COLO668 (cell line): Measurements from ENCODE around the gene CRADD.
"Not testable (repeated sequence)": the region's sequence is repeated elsewhere in the genome, so short reads cannot be mapped to it uniquely, and the experiment has no call there.

Experiments
- DNase-seq: peaks from one replicate; lab custom pipeline; 2025; ENCODE audit not compliant: unreplicated experiment; lab: John Stamatoyannopoulos, UW

CRADD gene

DNA sequence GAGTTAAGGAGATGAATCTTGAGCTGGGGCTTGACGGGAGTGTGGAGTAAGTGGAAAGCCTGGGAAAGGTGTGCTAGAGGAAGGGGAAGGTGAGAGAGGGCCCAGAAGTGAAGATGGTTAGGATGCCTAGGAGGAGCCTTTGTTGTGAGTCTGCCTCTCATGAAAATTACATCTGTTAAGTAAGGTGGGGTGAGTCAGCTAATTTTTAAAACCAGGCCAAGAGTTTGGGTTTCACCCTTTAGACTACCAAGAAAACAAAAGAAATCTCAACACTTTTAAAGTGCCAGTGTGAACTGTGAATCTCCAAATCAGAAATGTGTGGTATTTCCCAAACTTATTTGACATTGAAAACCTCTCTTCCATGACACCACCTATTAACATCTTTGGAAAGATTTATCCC, 185.2 kb downstream of the CRADD start:
- DNase-seq = no peak

DNA sequence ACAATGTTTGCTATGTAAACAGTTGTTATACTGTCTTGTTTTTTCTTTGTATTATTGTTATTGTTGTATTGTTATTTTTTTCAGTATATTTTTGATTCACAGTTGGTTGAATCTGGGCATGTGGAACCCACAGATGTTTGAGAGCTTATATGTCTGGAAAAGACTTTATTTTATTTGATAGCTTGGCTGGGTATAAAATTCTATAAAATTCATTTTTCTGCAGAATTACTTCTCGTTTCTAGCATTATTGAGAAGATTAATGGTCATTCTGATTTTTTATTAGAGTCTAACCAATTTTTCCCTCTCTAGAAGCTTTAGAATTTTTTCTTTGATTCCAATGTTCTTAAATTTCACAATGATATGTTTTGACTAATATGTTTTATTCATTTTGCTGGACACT, 188.6 kb downstream of the CRADD start:
- DNase-seq = no peak

DNA sequence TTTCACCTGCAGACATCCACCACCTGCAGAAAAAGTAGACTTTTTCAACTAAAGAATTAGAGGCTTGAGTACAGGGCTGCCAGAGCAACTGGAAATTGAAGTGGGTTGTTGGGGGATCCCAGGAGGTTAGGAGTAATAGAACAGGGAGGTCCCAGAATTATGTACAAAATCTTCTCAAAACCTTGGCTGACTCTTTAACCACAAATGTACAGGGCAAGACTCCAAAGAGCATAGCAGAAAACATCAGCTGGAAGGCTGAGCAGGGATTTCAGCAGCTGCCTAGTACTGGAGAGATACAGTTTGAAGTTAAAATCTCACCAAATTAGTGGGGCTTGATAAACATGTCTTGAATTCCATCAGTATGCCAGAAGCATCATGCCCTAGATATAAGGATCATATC, 191.6 kb downstream of the CRADD start:
- DNase-seq = no peak

DNA sequence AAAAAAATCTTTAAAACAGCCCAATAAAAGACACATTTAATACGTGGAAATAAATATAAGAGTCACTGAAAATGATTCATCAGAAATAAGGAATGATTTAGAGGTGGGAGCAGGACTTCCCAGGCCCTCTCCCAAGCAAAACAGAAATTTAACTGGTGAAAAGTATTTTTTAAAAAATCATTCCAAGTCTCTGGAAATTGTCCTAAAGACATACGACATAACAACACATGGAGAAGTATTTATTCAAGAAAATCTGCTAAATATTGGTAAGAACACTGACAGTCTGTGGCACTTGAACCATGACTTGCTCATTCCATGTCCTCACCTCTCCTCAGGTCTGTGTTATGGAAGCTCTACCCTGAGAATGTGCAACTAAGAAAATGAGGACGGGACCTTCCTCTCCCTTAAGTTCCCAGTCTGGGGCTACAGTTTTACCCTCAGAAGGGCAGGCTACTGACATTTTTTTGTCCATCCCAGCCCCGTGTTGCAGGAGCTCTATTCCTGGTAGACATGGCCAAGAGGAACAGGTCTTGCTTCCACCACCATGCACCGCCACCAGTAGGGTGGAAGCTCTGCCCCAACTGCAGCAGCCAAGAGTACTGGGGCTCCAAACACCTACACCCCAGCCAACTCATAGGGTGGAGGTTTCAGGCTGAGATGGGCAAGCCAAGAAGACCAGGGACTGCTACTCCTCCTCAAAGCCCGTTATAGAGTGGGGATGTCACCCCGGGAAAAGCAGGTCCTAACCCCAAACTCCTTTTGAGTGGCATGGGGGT, 193.0 kb downstream of the CRADD start:
- DNase-seq = no peak

DNA sequence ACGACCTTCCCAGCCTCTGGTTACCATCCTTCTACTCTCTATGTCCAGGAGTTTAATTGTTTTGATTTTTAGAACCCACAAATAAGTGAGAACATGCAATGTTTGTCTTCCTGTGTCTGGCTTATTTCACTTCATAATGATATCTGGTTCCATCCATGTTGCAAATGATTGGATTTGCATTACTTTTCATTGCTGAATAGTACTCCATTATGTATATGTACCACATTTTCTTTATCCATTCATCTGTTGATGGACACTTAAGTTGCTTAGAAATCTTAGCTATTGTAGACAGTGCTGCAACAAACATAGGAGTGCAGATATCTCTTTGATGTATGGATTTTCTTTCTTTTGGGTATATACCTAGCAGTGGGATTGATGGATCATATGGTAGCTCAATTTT, 194.4 kb downstream of the CRADD start:
- DNase-seq = not testable (repeated sequence)

DNA sequence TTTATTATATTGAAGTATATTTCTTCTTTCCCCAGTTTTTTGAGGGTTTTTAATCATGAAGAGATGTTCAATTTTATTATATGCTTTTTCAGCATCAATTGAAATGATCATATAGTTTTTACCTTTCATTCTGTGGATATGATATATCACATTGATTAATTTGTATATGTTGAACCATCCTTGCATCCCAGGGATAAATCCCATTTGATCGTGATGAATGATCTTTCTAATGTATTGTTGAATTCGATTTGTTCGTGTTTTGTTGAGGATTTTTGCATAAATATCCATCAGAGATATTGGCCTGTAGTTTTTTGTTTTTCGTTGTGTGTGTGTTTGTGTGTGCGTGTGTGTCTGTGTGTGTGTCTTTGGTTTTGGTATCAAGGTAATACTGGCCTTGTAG, 196.4 kb downstream of the CRADD start:
- no peak for DNase-seq

DNA sequence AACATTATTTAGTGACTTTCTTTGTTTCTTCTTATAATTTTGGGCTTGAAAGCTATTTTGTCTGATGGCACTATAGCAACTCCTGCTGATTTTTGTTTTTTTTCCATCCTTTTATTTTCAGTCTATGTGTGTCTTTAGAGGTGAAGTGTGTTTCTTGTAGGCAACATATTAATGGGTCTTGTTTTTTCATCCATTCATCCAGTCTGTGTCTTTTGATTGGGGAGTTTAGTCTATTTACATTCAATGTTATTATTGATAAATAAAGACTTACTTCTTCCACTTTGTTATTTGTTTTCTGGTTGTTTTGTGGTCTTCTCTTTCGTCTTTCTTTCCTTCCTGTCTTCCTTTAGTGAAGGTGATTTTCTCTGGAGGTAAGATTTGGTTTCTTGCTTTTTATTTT, 198.0 kb downstream of the CRADD start:
- DNase-seq = no peak

DNA sequence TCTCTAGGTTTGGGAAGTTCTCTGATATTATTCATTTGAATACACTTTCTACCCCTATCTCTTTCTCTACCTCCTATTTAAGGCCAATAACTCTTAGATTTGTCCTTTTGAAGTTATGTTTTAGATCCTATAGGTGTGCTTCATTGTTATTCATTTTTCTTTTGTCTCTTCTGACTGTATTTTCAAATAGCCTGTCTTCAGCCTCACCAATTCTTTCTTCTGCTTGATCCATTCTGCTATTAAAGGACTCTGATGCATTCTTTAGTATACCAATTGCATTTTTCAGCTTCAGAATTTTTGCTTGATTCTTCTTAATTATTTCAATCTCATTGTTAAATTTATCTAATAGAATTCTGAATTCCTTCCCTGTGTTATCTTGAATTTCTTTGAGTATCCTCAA, 199.2 kb downstream of the CRADD start:
- no peak for DNase-seq

DNA sequence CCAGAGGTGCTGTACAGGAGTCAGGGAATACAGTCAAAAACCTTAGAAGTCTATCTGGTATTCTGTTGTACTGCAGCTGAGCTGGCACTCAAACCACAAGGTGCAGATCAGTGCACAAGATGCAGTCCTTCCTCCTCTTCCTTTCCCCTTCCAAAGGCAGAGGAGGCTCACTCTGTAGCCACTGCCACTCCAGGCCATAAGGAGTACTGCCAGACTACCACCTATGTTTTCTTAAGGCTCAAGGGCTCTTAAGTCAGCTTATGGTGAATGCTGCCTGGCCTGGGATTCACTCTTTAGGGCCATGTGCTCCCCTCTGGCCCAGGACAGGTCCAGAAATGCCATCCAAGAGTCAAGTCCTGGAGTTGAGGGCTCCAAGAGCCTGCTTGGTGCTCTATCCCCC, 200.3 kb downstream of the CRADD start:
- DNase-seq = no peak

DNA sequence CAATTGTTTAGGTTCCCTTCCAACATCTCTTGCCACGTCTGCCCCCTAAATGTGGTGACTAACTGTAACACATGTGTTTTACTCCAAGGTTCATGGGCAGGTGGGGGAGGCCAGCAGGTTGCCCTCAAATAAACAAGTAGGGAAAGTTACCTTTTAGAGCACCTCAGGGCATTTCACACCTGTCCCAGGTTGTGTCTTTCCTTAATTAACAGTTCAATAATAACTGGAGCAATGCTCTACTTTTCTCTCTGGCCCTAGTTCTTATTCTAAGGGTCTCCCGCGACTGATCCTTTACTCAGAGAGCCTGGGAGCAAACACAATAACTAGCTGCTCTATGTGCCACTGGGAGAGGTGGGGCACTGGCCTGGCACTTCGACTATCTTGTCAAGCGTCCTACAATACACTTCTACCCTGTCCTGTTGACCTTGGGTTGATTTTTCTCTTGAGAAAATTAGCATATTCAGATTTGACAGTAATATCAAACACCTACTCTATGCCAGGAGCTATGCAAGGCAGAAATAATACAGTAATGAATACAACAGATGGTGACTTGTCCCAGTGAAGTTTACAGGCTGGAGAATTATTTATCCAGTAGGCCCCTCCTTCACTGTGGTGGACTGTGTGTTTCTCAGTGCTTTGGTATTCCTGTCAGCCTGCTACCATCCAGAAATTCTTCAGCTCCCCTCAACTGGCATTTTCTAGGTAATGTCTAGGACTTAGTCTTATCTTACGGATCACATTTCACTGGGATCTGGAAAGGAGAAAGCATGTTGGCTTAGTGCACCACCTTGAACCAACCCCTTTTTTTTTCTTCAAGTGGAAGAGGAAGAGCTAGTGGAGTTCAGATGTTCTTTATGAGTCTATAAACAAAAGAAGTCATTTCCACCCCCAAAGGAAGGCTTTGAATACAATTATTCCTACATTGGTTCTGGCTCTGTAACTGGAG, 202.6 kb downstream of the CRADD start:
- no peak for DNase-seq

DNA sequence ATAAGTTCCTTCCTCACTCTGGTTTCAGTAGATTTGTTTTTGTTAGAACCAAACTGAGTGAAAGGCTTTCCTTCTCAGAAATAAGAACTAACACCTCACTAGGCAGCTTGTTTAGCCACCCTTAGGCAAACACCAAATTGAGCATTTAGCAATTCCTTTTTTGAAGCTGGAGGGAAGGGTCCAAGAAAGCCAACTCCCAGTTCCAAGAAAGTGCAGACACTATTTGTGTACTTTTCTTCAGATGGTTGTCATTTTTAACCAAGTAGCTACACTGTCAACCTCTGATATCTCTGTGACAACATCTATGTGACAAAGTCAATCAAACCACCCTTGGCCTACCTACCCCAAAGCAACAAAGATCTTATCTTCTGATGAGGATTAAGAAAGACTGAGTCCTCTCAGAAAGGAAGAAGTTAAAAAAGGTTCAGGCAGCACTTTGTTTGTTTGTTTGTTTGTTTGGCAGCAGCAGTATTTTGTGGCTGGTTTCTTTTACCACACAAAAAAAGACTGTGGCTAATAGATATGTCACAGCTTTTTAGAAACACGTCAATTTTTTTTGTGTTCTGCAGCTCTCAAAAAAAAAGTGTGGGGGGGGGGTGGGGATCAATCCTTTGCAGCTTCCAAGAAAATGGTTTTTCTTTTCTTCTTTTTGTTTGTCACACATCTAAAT, 203.8 kb downstream of the CRADD start:
- no peak for DNase-seq

DNA sequence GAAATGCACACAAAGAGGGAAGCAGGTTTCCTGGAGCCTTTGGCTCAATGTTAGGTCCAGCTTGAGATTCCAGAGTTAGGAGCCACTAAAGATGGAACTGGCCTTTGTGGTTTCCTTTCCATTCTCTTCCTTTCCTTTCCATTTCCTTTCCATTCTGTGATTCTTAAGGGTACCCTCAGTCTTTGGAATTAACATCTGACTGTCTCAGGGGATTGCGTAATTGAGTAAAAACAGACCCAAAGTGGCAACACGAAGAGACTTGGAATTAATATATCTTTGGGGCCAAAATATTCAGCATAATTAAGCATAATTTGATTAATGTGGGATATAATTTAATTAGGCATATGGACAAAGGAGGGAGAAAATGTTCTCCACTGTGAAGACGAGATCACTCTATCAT, 205.6 kb downstream of the CRADD start:
- DNase-seq = no peak

DNA sequence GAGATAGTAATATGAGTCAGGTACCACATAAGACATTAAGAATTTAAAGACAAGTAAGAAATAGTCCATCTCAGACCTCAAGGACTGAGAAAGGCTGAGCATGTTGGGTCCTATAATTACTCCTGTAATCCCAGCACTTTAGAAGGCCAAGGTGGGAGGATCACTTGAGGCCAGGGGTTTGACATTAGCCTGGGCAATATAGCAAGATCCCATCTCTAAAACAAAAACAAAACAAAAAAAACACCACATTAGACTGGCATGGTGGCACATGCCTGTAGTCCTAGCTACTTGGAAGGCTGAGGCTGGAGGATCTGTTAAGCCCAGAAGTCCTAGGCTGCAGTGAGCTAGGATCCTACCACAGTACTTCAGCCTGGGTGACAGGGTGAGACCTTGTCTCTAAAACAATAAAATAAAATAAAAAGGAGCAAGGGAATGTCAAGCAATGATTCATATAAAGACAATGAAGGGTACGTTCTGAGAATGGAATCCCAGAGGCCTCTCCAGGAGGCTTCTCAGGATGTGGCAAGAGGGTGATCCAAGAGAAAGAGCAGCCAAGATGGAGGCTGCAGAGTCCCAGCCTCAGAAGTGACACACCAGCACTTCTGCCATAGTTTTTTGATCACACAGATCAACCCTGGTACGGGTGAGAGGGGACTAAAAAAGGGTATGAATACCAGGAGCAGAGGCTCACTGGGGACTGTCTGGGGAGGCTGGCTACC, 206.4 kb downstream of the CRADD start:
- no peak for DNase-seq

DNA sequence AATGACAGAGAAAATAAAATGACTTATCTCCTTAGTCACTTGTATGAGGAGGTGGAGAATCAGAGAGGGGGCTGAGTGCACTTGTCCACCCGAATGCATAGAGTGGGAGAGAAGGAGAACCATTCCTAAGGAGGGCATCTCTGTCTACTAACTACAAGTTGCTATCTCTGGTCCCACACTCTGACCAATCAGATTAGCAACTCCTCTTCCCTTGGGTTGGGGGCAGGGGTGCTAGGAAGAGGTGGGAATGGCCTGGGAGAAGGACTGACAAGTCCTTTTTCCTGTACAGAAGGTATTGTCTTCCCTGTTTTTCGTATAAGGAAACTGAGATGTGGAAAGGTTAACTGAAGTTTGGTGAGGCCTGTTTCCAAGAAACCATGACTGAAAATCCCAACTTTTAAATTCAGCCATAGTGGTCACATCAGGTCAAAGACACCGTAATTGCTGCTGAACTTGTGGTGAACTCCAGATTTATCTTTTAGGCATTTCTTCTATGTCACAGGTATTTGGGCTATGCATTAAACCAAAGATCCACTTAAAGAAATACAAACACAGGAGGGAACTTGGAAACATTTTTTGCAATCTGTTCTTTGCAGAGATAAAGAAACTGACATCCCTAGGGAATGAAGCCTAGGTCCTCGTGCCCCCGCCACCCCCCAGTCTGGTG, 207.8 kb downstream of the CRADD start:
- no peak for DNase-seq

DNA sequence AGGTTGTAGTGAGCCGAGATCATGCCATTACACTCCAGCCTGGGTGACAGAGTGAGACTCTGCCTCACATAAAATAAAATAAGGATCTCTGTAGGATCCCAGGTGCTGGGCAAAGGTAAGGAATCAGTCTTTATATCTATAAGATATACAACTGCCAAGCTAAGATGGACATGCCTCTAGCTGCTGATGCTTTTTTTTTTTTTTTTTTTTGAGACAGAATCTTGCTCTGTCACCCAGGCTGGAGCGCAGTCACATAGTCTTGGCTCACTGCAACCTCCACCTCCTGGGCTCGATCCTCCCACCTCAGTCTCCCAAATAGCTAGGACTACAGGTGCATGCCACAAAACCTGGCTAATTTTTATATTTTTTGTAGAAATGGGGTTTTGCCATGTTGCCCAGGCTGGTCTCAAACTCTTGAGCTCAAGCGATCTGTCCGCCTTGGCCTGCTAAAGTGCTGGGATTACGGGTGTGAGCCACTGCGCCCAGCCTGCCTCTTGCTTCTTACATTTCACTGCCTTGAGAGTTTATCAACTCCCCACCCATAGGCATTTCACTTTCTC, 208.9 kb downstream of the CRADD start:
- DNase-seq = not testable (repeated sequence)

DNA sequence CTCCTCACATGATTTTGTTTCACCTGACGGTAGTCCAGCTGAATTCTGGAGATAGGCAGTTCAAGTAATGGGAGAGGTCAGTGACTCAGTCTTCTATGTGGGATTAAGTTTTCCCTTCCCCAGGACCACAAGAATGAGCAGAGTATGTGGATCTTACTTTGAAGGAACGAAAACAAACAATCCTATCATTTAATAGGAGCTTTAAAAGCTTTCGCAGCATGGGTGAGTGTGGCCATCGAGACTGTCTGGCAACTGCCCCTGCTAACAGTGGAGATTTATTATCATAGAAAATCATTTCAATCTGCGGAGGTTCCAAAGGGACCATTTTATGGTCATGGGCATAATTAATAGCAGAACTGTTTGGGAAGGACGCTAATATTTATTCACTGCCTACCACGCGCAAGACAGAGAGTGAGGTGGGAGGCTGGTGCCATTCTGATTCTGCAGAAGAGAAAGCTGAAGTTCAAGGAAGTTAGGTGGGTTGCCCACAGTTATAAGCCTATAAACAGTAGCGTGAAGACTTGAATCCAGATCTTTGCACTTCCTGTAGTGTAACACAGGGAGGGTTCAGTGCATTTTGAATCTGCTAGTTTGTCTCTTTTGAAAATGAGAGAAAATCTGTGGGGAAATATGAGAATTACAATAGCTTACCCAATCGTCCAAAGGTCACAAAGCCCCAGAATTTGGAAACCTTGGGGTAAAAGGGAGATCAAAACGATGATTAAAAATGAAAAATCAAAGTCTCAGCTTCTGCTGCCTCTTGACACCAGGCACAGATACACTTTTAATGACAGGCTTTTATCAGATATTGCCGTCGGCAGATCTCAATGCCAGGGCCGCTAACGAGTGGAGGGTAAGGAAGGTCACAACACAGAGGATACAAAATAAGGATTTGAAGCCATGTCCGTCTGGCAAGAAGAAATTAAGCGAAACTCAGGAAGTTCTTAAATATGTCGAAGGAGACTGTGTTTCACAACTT, 209.6 kb downstream of the CRADD start:
- no peak for DNase-seq

DNA sequence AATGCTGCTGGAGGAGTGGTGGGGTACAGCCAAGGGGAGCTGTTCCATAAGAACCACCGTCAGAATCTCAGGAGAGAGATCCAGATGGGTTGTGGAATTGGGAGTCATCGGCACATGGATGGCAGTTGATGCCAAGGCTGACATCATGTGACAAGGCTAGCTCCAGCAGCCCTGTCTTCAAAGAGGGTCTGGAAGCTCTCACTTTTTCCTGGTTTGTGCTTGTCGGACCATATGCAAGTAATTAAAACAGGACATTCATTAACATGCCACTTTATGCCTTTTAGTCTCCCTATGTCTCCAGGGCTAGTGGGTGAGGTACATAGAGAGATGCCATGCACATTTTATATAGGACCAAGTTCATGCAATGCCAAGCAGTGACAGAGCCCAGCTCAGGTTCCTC, 211.8 kb downstream of the CRADD start:
- DNase-seq = no peak

DNA sequence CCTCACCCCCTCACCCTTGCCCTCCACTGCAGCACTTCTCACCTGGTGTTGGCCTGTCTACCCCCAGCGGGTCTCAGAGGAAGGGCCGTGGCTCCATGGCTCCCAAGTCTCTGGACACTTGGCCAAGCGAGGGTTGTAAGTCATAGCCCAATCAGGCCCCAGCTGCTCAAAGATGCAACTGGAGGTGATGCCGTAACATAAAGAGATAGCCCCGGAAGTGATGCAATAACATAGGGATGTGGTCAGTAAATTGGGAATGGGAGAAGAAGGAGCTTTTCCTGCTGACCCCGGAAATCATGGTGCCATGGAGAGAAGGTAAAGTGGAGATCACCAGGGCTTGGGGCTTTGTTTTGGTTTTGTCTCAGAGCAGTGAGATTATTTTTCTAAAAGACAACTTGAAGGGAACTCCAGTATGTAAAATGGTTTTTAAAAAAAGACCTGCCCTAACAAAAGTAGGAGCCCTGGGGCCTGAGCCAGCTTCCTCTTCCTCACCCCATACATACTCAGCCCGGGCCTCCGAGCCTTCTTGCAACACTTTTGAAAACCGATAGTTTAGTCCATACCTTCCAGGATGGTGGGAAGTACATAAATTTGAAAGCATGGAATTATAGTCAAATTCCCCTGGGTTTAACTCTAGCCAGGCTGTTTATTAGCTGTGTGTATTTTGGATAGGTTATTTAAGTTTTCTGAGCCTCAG, 212.5 kb downstream of the CRADD start:
- no peak for DNase-seq
